ENCODE measurements around the gene RHEX.
A peak's percentile ranks its signal among the peaks of the same experiment; 100 is the strongest.

Gene RHEX

GRCh38 chr1:206098242-206098919 is 45.4 kb downstream of the RHEX start:
- no peak for DNase-seq

- no peak for DNase-seq
Observed at GRCh38 chr1:206100226-206100815, 47.3 kb downstream of the RHEX start.

- no peak for DNase-seq
Observed at GRCh38 chr1:206101351-206102045, 48.5 kb downstream of the RHEX start.

- no peak for DNase-seq
Observed at GRCh38 chr1:206102292-206102936, 49.4 kb downstream of the RHEX start.

- no peak for DNase-seq
Observed at GRCh38 chr1:206103979-206104378, 51.0 kb downstream of the RHEX start.

GRCh38 chr1:206105464-206105995 is 52.6 kb downstream of the RHEX start:
- no peak for DNase-seq

- peak; percentile 64 for DNase-seq
Observed at GRCh38 chr1:206106328-206107167, 53.6 kb downstream of the RHEX start.

- DNase-seq = no peak
Observed at GRCh38 chr1:206107168-206107544, 54.2 kb downstream of the RHEX start.

- DNase-seq = no peak
Observed at GRCh38 chr1:206108635-206109034, 55.7 kb downstream of the RHEX start.

- DNase-seq = no peak
Observed at GRCh38 chr1:206109718-206110117, 56.7 kb downstream of the RHEX start.

- DNase-seq = no peak
Observed at GRCh38 chr1:206110161-206110560, 57.2 kb downstream of the RHEX start.

- no peak for DNase-seq
Observed at GRCh38 chr1:206110820-206111219, 57.8 kb downstream of the RHEX start.

GRCh38 chr1:206111271-206111927 is 58.4 kb downstream of the RHEX start:
- no peak for DNase-seq

- no peak for DNase-seq
Observed at GRCh38 chr1:206112600-206113301, 59.8 kb downstream of the RHEX start.

GRCh38 chr1:206114692-206115640 is 62.0 kb downstream of the RHEX start:
- no peak for DNase-seq

- DNase-seq = no peak
Observed at GRCh38 chr1:206115791-206116190, 62.8 kb downstream of the RHEX start.

- no peak for DNase-seq
Observed at GRCh38 chr1:206116191-206116872, 63.4 kb downstream of the RHEX start.

GRCh38 chr1:206116873-206117150 is 63.8 kb downstream of the RHEX start:
- no peak for DNase-seq

GRCh38 chr1:206117151-206117948 is 64.4 kb downstream of the RHEX start, which contains the start of gene AVPR1B:
Gene AVPR1B (minus strand): TSS chr1:206117388. CDS start chr1:206116890, 498 bp downstream.
- DNase-seq = no peak
